Neural cell (in vitro differentiated cells): Measurements from ENCODE around the gene SPTSSA.

Source experiments
- EP300 ChIP-seq: fragments of 450-650 bp; conservative IDR thresholded peaks from 2 replicates; pipeline ENCODE4 v1.6.1; 2014; ENCODE audit warnings: antibody characterized with exemption, mild to moderate bottlenecking, moderate library complexity; ENCODE audit not compliant: poor library complexity, severe bottlenecking
- EZH2 ChIP-seq: fragments of 200-600, 300-800 bp; shearing (Covaris generic), sonication (generic); IDR thresholded peaks from 2 replicates; pipeline ENCODE4 v1.6.1; 2014; ENCODE audit warnings: antibody characterized with exemption, low read length, borderline replicate concordance, mild to moderate bottlenecking; ENCODE audit not compliant: insufficient read depth, poor library complexity, severe bottlenecking
- TF ChIP-seq, protein P1 (sequence below): fragments of 450-650 bp; IDR thresholded peaks from 2 replicates; pipeline ENCODE4 v1.5.1; 2014; ENCODE audit warnings: antibody characterized with exemption, mild to moderate bottlenecking, moderate library complexity; ENCODE audit not compliant: poor library complexity, severe bottlenecking
- TF ChIP-seq, protein P2 (sequence below): IDR thresholded peaks from 2 replicates; pipeline ENCODE4 v1.6.1; 2012; ENCODE audit warnings: borderline replicate concordance

DNA sequence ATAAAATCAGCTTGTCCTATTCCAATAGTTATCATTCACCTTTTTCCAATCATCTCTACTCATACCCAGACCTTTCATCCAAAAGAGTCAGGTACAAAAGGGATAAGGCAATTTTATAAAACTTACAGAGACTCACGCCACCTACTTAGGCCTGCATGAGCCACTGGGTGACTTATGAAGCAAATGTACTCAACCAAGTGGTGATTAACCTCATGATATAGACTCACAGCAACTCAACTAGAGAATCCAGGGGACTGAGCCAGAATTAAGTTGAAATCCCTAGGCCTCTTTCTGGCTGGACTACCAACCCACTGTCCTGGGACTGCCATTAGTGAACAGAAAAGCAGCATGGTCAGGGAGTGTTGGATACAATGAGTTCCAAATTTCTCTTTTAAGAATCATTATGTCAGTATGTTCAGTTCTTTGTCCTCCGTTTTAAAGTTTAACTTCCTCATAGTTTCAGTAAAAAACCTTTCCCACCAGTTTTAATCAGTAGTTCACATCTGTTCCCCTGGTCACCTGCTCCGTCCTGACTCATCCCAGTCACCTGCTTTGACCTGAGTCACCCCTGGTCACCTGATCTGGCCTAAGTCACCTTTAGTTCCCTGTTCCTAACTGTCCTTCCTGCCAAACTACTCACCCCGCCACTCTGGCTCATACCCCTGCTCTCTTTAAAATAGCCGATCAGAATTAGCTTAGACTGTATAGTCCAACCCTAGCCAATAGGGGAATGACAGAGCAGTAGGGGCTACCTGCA lies 36.8 kb downstream of the SPTSSA start:
- TF ChIP-seq, protein P1, sequence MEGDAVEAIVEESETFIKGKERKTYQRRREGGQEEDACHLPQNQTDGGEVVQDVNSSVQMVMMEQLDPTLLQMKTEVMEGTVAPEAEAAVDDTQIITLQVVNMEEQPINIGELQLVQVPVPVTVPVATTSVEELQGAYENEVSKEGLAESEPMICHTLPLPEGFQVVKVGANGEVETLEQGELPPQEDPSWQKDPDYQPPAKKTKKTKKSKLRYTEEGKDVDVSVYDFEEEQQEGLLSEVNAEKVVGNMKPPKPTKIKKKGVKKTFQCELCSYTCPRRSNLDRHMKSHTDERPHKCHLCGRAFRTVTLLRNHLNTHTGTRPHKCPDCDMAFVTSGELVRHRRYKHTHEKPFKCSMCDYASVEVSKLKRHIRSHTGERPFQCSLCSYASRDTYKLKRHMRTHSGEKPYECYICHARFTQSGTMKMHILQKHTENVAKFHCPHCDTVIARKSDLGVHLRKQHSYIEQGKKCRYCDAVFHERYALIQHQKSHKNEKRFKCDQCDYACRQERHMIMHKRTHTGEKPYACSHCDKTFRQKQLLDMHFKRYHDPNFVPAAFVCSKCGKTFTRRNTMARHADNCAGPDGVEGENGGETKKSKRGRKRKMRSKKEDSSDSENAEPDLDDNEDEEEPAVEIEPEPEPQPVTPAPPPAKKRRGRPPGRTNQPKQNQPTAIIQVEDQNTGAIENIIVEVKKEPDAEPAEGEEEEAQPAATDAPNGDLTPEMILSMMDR: no peak
- TF ChIP-seq EP300 (no peak), EZH2 (no peak)
- TF ChIP-seq, protein P2, sequence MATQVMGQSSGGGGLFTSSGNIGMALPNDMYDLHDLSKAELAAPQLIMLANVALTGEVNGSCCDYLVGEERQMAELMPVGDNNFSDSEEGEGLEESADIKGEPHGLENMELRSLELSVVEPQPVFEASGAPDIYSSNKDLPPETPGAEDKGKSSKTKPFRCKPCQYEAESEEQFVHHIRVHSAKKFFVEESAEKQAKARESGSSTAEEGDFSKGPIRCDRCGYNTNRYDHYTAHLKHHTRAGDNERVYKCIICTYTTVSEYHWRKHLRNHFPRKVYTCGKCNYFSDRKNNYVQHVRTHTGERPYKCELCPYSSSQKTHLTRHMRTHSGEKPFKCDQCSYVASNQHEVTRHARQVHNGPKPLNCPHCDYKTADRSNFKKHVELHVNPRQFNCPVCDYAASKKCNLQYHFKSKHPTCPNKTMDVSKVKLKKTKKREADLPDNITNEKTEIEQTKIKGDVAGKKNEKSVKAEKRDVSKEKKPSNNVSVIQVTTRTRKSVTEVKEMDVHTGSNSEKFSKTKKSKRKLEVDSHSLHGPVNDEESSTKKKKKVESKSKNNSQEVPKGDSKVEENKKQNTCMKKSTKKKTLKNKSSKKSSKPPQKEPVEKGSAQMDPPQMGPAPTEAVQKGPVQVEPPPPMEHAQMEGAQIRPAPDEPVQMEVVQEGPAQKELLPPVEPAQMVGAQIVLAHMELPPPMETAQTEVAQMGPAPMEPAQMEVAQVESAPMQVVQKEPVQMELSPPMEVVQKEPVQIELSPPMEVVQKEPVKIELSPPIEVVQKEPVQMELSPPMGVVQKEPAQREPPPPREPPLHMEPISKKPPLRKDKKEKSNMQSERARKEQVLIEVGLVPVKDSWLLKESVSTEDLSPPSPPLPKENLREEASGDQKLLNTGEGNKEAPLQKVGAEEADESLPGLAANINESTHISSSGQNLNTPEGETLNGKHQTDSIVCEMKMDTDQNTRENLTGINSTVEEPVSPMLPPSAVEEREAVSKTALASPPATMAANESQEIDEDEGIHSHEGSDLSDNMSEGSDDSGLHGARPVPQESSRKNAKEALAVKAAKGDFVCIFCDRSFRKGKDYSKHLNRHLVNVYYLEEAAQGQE: no peak
